A375 (cell line): ENCODE data around the gene LPP. TPM values are rescaled to one million over a fixed set of nuclear protein-coding genes. Genes with fewer than 3 reads are reported as not detected.
A peak's percentile ranks its signal among the peaks of the same experiment; 100 is the strongest.

Experiments used
- small RNA-seq: library from RNA; depleted of rRNA; stranded (forward); fragments of <200 nt; gene quantifications from one replicate; pipeline ENCODE3, GENCODE V24; 2014
- total RNA-seq: library from RNA; depleted of rRNA; stranded (reverse); fragments of >200 nt; shearing (Covaris generic); gene quantifications from 2 replicates; pipeline ENCODE4 v1.2.3, GENCODE V29; 2014; rRNA removed

The LPP gene
- total RNA-seq: 9.5 and 10.7 TPM in 2 replicates

GRCh38 chr3:188154014-188154808 is at the start of gene LPP:
TSS of gene LPP (plus strand) at chr3:188154157. CDS start at chr3:188406121, 251,964 bp downstream.

Small RNA genes within 50 kb of the gene (small RNA-seq; reads per million reads assigned to genes)
- 70.9 reads per million, percentile 95 among the genes with 10 or more reads in this experiment for gene MIR28
